GM23338 (cell line): ENCODE data around the gene APRT. TPM values are rescaled to one million over a fixed set of nuclear protein-coding genes. Genes with fewer than 3 reads are reported as not detected.

Source experiments
- ATAC-seq: fragments of 200-7000 bp; cut with Tn5 transposase; 3 replicates; pipeline ENCODE4 v1.9.1; 2020
- DNase-seq: peaks from one replicate; pipeline ENCODE4 v3.0.0-alpha.2; 2015; ENCODE audit warnings: low spot score
- H2AFZ ChIP-seq: fragments of 200-600 bp; sonication (generic); 2 replicates; pipeline ENCODE4 v1.8.0; 2016; ENCODE audit warnings: antibody characterized with exemption, mild to moderate bottlenecking, moderate library complexity
- H3F3A ChIP-seq: fragments of 200-600 bp; sonication (generic); replicated peaks from 2 replicates; pipeline ENCODE4 v1.8.0; 2017; ENCODE audit warnings: antibody characterized with exemption, mixed run types, low read depth
- H3K27ac ChIP-seq: fragments of 200-600 bp; sonication (generic); 2 replicates; pipeline ENCODE4 v1.6.1; 2016; ENCODE audit warnings: low read depth
- H3K27me3 ChIP-seq: fragments of 200-600 bp; sonication (generic); 2 replicates; pipeline ENCODE4 v1.8.0; 2016; ENCODE audit warnings: mild to moderate bottlenecking, mixed run types, moderate library complexity; ENCODE audit not compliant: insufficient read depth
- H3K36me3 ChIP-seq: fragments of 200-600 bp; sonication (generic); 2 replicates; pipeline ENCODE4 v1.8.0; 2016; ENCODE audit warnings: mild to moderate bottlenecking; ENCODE audit not compliant: insufficient read depth
- H3K4me1 ChIP-seq: fragments of 200-600 bp; sonication (generic); 2 replicates; pipeline ENCODE4 v1.8.0; 2016; ENCODE audit warnings: mild to moderate bottlenecking, moderate library complexity; ENCODE audit not compliant: insufficient read depth
- H3K4me2 ChIP-seq: fragments of 200-600 bp; sonication (generic); 2 replicates; pipeline ENCODE4 v1.7.1; 2017; ENCODE audit warnings: mixed run types
- H3K4me3 ChIP-seq: fragments of 200-600 bp; sonication (generic); 2 replicates; pipeline ENCODE4 v1.6.1; 2016; ENCODE audit warnings: mixed run types
- H3K79me2 ChIP-seq: fragments of 200-600 bp; sonication (generic); replicated peaks from 2 replicates; pipeline ENCODE4 v1.8.0; 2017; ENCODE audit warnings: mild to moderate bottlenecking; ENCODE audit not compliant: insufficient read depth
- H3K9me2 ChIP-seq: fragments of 200-600 bp; sonication (generic); 2 replicates; pipeline ENCODE4 v1.8.0; 2017; ENCODE audit not compliant: insufficient read depth
- H4K20me1 ChIP-seq: fragments of 200-600 bp; sonication (generic); replicated peaks from 2 replicates; pipeline ENCODE4 v1.8.0; 2017; ENCODE audit warnings: mild to moderate bottlenecking; ENCODE audit not compliant: insufficient read depth
- H3K27ac Mint-ChIP-seq: 2 replicates; pipeline ENCODE4 v1.8.0; 2020; ENCODE audit warnings: inconsistent platforms, mild to moderate bottlenecking, moderate library complexity, mixed read lengths
- H3K27me3 Mint-ChIP-seq: 3 replicates; pipeline ENCODE4 v1.8.0; 2022; ENCODE audit warnings: low read depth, mild to moderate bottlenecking, moderate library complexity, mixed read lengths, inconsistent platforms; ENCODE audit not compliant: insufficient read depth, poor library complexity
- H3K36me3 Mint-ChIP-seq: 3 replicates; pipeline ENCODE4 v1.8.0; 2021; ENCODE audit warnings: low read depth, mild to moderate bottlenecking, inconsistent platforms, moderate library complexity, mixed read lengths
- H3K4me1 Mint-ChIP-seq: 3 replicates; pipeline ENCODE4 v1.8.0; 2020; ENCODE audit warnings: mild to moderate bottlenecking, inconsistent platforms, mixed read lengths
- H3K4me3 Mint-ChIP-seq: 3 replicates; pipeline ENCODE4 v1.8.0; 2021; ENCODE audit warnings: moderate library complexity, mild to moderate bottlenecking, inconsistent platforms, mixed read lengths
- H3K9me3 Mint-ChIP-seq: 3 replicates; pipeline ENCODE4 v1.8.0; 2020; ENCODE audit warnings: moderate library complexity, mild to moderate bottlenecking, inconsistent platforms, mixed read lengths
- CREB1 ChIP-seq: fragments of 250-450 bp; sonication (Bioruptor Pico); IDR thresholded peaks from 2 replicates; pipeline ENCODE4 v1.5.0; 2020; ENCODE audit warnings: low read depth, mild to moderate bottlenecking, moderate library complexity
- EZH2 ChIP-seq: fragments of 200-600 bp; sonication (generic); IDR thresholded peaks from one replicate; pipeline ENCODE4 v1.8.0; 2017; ENCODE audit warnings: antibody characterized with exemption, mild to moderate bottlenecking, low read depth; ENCODE audit not compliant: unreplicated experiment
- EZH2phosphoT487 ChIP-seq: fragments of 200-600 bp; sonication (generic); IDR thresholded peaks from one replicate; pipeline ENCODE4 v1.8.1; 2018; ENCODE audit warnings: antibody characterized with exemption; ENCODE audit not compliant: unreplicated experiment
- JUNB ChIP-seq: IDR thresholded peaks from one replicate; pipeline ENCODE4 v1.6.1; 2016; ENCODE audit warnings: antibody characterized with exemption; ENCODE audit not compliant: unreplicated experiment
- POLR2AphosphoS5 ChIP-seq: IDR thresholded peaks from 2 replicates; pipeline ENCODE4 v1.6.1; 2016; ENCODE audit warnings: antibody characterized with exemption, low read depth
- REST ChIP-seq: IDR thresholded peaks from one replicate; pipeline ENCODE4 v1.6.1; 2018; ENCODE audit warnings: antibody characterized with exemption; ENCODE audit not compliant: unreplicated experiment
- STAT1 ChIP-seq: IDR thresholded peaks from one replicate; pipeline ENCODE4 v1.6.1; 2016; ENCODE audit warnings: antibody characterized with exemption; ENCODE audit not compliant: unreplicated experiment
- ZNF114 ChIP-seq: fragments of 250-450 bp; sonication (Bioruptor Pico); IDR thresholded peaks from 2 replicates; pipeline ENCODE4 v1.5.0; 2020; ENCODE audit warnings: mild to moderate bottlenecking, moderate library complexity
- ZNF331 ChIP-seq: fragments of 250-450 bp; sonication (Bioruptor Pico); IDR thresholded peaks from 2 replicates; pipeline ENCODE4 v1.5.0; 2020; ENCODE audit warnings: low read depth, mild to moderate bottlenecking, moderate library complexity
- polyA plus RNA-seq: library from polyadenylated mRNA; unstranded; fragments of >200 nt; fragmentation: Nextera tagmentation; extraction: Ambion mirVana; gene quantifications from 2 replicates; pipeline ENCODE4 v1.2.1, GENCODE V29; 2016
- total RNA-seq: library from RNA; depleted of rRNA; stranded (reverse); fragments of >200 nt; shearing (Covaris generic); gene quantifications from 2 replicates; pipeline ENCODE4 v1.2.3, GENCODE V29; 2014
- TF ChIP-seq, protein P1 (sequence below), 2 experiments: fragments of 200-600 bp in 1 of 2; sonication (generic) in 1 of 2; conservative IDR thresholded peaks; 2 replicates each; pipeline versions ENCODE4 v1.5.1 to v1.6.1; 2016 to 2017; ENCODE audit warnings: antibody characterized with exemption in 2 of 2, low read depth in 2 of 2, mild to moderate bottlenecking in 2 of 2, moderate library complexity in 1 of 2

Gene APRT
- total and polyA plus RNA-seq, 2 experiments from 2014 or later: 250 to 522 TPM

DNA sequence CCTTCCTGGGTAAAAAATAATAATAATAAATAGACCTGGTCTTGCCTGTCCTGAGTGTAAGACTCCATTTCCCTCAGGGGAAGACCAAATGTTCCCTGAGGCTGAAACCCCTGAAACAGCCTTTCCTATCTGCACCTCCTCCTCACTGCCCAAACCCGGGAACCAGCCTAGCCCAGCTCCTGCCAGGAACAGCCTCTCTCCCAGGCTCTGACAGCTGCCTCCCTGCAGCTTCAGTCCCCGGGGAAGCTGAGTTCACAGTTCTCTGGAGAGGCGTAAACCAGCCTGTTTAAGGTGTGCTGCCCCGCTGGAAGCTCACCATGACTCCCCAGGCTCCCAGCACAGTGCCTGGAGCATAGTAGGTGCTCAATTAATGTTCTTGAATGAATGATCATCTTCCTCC lies 15.4 kb downstream of the APRT start (continued):
- TF ChIP-seq, protein P1, sequence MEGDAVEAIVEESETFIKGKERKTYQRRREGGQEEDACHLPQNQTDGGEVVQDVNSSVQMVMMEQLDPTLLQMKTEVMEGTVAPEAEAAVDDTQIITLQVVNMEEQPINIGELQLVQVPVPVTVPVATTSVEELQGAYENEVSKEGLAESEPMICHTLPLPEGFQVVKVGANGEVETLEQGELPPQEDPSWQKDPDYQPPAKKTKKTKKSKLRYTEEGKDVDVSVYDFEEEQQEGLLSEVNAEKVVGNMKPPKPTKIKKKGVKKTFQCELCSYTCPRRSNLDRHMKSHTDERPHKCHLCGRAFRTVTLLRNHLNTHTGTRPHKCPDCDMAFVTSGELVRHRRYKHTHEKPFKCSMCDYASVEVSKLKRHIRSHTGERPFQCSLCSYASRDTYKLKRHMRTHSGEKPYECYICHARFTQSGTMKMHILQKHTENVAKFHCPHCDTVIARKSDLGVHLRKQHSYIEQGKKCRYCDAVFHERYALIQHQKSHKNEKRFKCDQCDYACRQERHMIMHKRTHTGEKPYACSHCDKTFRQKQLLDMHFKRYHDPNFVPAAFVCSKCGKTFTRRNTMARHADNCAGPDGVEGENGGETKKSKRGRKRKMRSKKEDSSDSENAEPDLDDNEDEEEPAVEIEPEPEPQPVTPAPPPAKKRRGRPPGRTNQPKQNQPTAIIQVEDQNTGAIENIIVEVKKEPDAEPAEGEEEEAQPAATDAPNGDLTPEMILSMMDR (conservative IDR thresholded peaks at IDR 0.05; ENCODE audit: low read depth in 2 of 2): no peak
- no peak for TF ChIP-seq REST

DNA sequence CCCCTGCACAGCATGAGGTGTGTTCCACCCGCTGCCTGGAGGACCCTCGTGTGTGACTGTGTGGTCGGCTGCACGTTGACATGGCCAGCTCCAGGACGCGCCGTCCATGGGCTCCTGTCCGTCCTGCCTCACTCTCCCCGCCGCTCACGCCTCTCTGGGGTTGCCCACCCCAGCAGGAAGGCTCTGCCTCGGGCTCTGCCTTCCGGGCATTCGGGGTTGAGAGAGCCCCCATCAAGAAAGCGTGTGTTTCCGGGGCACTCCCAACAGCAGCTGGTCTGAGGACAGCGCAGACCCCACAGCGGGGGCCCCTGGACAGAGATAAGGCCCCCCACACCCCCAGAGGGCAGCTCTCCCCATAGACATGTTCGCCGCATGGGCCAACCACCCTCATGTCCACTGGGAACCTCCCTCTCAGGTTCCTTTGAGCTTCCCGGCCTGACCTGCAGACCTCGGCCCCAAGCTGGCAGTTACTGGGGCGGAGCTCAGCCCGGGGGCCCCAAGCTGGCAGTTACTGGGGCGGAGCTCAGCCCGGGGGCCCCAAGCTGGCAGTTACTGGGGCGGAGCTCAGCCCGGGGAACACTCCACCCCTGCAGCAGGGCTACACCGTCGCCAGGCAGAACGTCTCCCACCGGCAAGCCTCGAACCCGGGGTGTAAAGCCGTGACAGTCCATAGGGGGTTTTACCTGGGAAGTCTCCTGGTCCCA lies 18.3 kb downstream of the APRT start:
- H4K20me1 ChIP-seq: no peaks in the 10 kb centered on the region
- peaks cover 8% of the 10 kb centered on the region; the same call in 1 of the 2 replicates for H3F3A ChIP-seq
- TF ChIP-seq ZNF114 (CRISPR knock-in tag) (no peak), CREB1 (CRISPR knock-in tag) (no peak), ZNF331 (no peak), EZH2phosphoT487 (no peak), JUNB (no peak), EZH2 (no peak), STAT1 (no peak), POLR2AphosphoS5 (no peak)
- TF ChIP-seq, protein P1 (conservative IDR thresholded peaks at IDR 0.05; ENCODE audit: low read depth in 2 of 2): no peak

More for the DNA sequence above, 18.3 kb downstream of the APRT start:
- Mint-ChIP-seq H3K36me3 (no peaks in the 10 kb centered on the region), H3K27ac (no peak overlapping the region), H3K9me3 (no peaks in the 10 kb centered on the region), H3K27me3 (peaks cover 19% of the 10 kb centered on the region), H3K4me1 (peaks cover 20% of the 10 kb centered on the region; the same call in 2 of the 3 replicates), H3K4me3 (no peak overlapping the region)
- H3K4me3 ChIP-seq: no peak overlapping the region
- no peak overlapping the region for H3K4me2 ChIP-seq
- no peak for DNase-seq
- peaks cover 10% of the 10 kb centered on the region; the same call in 1 of the 2 replicates for H3K4me1 ChIP-seq
- no peaks in the 10 kb centered on the region for H3K9me2 ChIP-seq
- ATAC-seq: peak; percentile 60
- H3K27me3 ChIP-seq: no peaks in the 10 kb centered on the region
- no peaks in the 10 kb centered on the region for H3K36me3 ChIP-seq
- H2AFZ ChIP-seq: no peak overlapping the region
- H3K27ac ChIP-seq: no peak overlapping the region
- no peaks in the 10 kb centered on the region for H3K79me2 ChIP-seq
